Esophagus muscularis mucosa (tissue), 3 donors: ENCODE results near the gene CLEC14A.

Experiments
- CTCF ChIP-seq, 3 experiments: fragments of 200-600 bp in 2 of 3; fragments of 450-650 bp in 1 of 3; sonication (generic) in 2 of 3; IDR thresholded peaks; one replicate each; pipeline ENCODE4 v1.5.1; 2017 to 2019; ENCODE audit warnings: antibody characterized with exemption in 3 of 3, mild to moderate bottlenecking in 2 of 3, moderate library complexity in 1 of 3
- POLR2A ChIP-seq: fragments of 450-650 bp; IDR thresholded peaks from one replicate; pipeline ENCODE4 v1.6.1; 2017; ENCODE audit warnings: antibody characterized with exemption, moderate library complexity, mild to moderate bottlenecking, low read depth

GRCh38 chr14:38204719-38205115, 51.2 kb downstream of the CLEC14A start:
- TF ChIP-seq CTCF (IDR thresholded peaks at IDR 0.05): no peak
- no peak for TF ChIP-seq POLR2A
